ENCODE results near the gene TMEM248.
"Not testable (repeated sequence)": the region's sequence is repeated elsewhere in the genome, so short reads cannot be mapped to it uniquely, and the experiment has no call there.

The TMEM248 gene

GRCh38 chr7:67000601-67001258, 79.7 kb downstream of the TMEM248 start:
- DNase-seq (ENCODE audit: low spot score) = not testable (repeated sequence)

- DNase-seq (ENCODE audit: low spot score) = not testable (repeated sequence)
Measured at GRCh38 chr7:67004145-67004544, 83.1 kb downstream of the TMEM248 start.

- DNase-seq (ENCODE audit: low spot score) = no peak
Measured at GRCh38 chr7:67006965-67007364, 85.9 kb downstream of the TMEM248 start.
